NT2/D1 (cell line): ENCODE data around the gene ORAI2.

Experiments
- SUZ12 ChIP-seq: IDR thresholded peaks from 2 replicates; pipeline ENCODE4 v1.6.1; 2011; ENCODE audit not compliant: insufficient read length, insufficient read depth; ENCODE audit errors: extremely low read depth
- YY1 ChIP-seq: IDR thresholded peaks from 2 replicates; pipeline ENCODE4 v1.6.1; 2011; ENCODE audit not compliant: insufficient read length, insufficient read depth
- ZNF274 ChIP-seq: IDR thresholded peaks from 2 replicates; pipeline ENCODE4 v1.6.1; 2011; ENCODE audit warnings: mild to moderate bottlenecking, low read depth, low read length

GRCh38 chr7:102403563-102403962 is 29.8 kb upstream of the ORAI2 start:
- TF ChIP-seq YY1 (no peak), SUZ12 (no peak), ZNF274 (no peak)
